Daoy (cell line): ENCODE measurements around the gene LORICRIN. TPM values are rescaled to one million over a fixed set of nuclear protein-coding genes. Genes with fewer than 3 reads are reported as not detected.

Experiments
- DNase-seq: peaks from one replicate; pipeline ENCODE4 v3.0.0-alpha.2; 2015; ENCODE audit warnings: low read depth
- total RNA-seq: library from RNA; depleted of rRNA; stranded (reverse); fragments of >200 nt; shearing (Covaris generic); gene quantifications from 2 replicates; pipeline ENCODE4 v1.2.3, GENCODE V29; 2014; rRNA removed

LORICRIN gene
- total RNA-seq, 1 experiment from 2014 or later: not detected

DNA sequence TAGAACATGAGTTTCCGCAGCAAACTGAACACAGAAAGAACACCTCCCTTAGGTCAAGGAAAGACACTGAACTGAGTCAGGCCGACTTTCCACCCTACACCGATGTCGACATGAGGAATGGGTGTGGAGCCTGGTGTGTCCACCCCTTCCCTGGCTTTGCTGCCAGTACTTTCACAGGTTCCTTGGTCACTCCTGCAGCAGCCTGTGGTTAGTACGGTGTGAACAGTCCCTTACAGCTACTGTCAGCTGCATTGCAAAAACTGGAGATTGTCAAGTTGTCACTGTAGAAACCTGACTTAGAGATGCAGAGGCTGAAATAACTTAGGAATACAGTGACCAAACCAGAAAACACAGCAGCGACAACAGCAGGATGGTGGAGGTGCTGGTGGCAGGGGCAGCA, 46.2 kb downstream of the LORICRIN start:
- no peak for DNase-seq

DNA sequence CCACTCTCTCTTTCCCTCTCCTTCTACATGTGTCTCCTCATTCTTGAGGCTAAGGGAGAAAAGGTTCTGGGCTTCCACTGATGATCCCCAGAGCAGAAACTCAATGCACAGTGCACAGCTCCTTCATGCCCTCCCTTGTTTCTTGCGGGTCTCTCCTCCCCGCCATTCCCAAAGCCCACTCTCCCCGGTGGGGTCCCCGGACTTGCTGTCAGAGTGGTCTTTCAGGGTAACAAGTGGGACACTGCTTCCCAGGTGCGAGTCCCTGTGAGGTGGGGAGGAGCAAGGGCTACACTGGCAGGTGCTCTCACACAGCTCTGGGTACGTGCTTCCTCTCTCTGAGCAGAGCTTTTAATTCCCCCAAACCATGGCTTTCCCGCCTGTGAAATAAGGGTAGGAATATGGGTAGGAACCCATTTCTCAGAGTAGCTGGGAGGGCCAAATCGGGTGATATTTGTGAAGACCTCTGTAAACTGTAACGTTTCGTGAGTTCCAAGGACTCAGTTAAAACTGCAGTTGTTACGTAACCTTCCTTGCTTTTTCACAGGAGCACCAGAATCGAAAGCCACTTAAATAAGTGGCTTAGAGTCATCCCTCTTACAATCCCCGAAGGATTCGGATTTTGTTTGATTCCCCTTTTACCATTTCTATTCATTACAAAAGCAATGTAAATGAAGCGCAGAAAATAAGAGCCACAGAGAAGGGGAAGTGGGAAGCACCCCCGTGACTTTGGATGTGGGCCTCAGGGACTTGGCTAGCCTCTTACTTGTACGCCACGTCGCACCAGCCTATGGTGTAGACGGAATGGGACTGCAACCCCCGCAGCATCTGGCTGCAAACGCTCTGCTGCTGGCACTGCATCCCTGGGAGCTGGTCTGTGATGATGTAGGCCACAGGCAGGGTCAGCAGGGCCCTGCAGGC, 47.1 kb downstream of the LORICRIN start:
- no peak for DNase-seq

DNA sequence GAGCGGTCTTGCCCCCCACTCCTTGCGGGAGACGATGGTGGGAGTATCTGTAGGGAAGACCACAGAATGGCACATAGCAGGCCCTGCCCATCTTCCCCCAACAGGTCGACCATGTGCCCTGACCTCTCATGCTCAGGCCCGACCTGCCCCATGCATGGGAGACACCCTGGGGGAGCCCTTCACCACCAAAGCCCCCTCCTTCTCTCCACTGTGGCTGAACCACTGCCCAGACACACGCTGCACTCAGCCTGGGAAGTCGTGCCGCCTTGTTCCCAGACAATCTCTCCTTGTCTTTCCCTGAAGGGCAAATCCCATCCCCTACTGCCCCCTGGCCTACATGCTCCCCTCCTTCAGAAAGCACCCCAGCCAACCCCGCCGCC, 47.7 kb downstream of the LORICRIN start:
- DNase-seq: no peak

DNA sequence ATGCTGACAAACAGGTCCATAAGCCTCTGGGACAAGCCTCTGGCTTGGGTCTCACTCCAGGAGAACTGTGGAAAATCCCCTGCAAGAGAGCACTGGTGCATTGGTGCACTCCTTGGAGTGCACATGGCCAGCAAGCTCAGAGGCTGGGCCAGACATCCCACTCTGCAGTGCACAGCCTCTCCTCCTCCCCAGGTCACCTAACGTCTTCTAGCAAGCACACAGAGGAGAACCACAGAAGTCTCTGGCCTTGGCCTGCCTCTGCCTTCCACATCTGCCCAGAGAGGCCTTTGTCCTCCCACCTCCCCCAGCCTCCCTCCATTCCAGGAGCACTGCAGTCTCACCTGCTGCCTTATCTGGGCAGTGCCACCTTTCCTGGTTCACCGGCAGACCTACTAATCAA, 49.1 kb downstream of the LORICRIN start:
- no peak for DNase-seq

DNA sequence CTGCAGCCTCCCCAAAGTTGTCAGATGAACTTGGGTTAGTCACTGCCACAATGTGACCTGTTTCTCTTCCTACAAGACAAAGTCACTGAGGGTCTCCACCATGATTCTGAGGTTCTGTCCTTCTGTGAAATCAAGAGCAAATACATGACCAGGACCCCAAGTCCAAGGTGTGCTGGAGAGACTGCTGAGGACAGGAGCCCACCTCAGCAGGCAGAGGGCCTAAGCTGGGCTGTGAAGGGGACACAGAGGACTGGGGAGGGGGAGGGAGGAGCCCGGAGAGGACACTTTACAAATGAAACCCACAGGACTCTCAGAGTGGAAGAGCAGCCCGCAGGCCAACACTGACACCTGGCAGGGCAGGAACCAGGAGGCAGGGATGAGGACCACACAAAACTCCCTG, 50.0 kb downstream of the LORICRIN start:
- no peak for DNase-seq

DNA sequence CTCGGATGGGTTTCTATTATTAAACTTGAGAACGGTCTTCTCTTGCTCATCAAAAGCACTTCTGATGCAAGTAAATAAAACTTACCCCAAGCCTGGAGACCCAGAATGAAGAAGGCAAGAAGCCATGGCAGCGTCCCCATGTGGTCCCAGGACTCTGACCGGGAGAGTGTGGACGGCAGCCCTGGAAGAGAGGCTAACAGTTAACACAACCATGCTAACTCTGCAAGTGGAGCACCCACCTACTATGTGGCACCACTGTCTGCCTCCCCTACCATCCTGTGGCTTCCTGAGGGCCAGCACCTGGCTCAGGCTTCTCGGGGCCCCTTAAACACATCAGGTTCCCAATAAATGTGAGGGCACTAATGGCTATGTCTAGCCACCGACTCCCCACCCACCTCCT, 51.0 kb downstream of the LORICRIN start:
- no peak for DNase-seq

Other genes with a start within 250 kb of the LORICRIN start
- not detected in 2 replicates for gene SPRR1B, start 228.5 kb upstream of the LORICRIN start, total RNA-seq
- gene SPRR2D, start 218.6 kb upstream of the LORICRIN start, total RNA-seq: not detected in 2 replicates
- not detected in 2 replicates for gene SPRR2A, start 202.2 kb upstream of the LORICRIN start, total RNA-seq
- gene SPRR2B, start 188.1 kb upstream of the LORICRIN start, total RNA-seq: not detected in 2 replicates
- not detected in 2 replicates for gene SPRR2E, start 165.2 kb upstream of the LORICRIN start, total RNA-seq
- gene SPRR2F, start 146.2 kb upstream of the LORICRIN start, total RNA-seq: not detected in 2 replicates
- not detected in 2 replicates for gene SPRR2G, start 108.8 kb upstream of the LORICRIN start, total RNA-seq
- not detected in 2 replicates for gene LELP1, start 56.3 kb upstream of the LORICRIN start, total RNA-seq
- 0.11 TPM in 1 of 2 replicates, not detected in the other for gene PRR9, start 42.1 kb upstream of the LORICRIN start, total RNA-seq
- not detected in 2 replicates for gene PGLYRP3, start 53.3 kb downstream of the LORICRIN start, total RNA-seq
- gene PGLYRP4, start 89.2 kb downstream of the LORICRIN start, total RNA-seq: not detected in 2 replicates
- gene S100A9, start 98.2 kb downstream of the LORICRIN start, total RNA-seq: not detected in 2 replicates
- not detected in 2 replicates for gene S100A12, start 115.9 kb downstream of the LORICRIN start, total RNA-seq
- gene S100A8, start 131.4 kb downstream of the LORICRIN start, total RNA-seq: not detected in 2 replicates
- gene S100A7A, start 156.8 kb downstream of the LORICRIN start, total RNA-seq: not detected in 2 replicates
- not detected in 2 replicates for gene S100A7, start 201.0 kb downstream of the LORICRIN start, total RNA-seq